K562 (cell line): ENCODE data around the gene HSD3B7. TPM values are rescaled to one million over a fixed set of nuclear protein-coding genes. Genes with fewer than 3 reads are reported as not detected.

Experiments used
- CBFA2T2 ChIP-seq: fragments of 450-650 bp; conservative IDR thresholded peaks from 2 replicates; pipeline ENCODE4 v1.6.1; 2017; ENCODE audit warnings: mild to moderate bottlenecking
- CBX8 ChIP-seq: fragments of 200-600 bp; sonication (generic); IDR thresholded peaks from 2 replicates; pipeline ENCODE4 v1.6.1; 2012; ENCODE audit warnings: borderline replicate concordance, mixed run types, low read depth, mild to moderate bottlenecking, moderate library complexity, mixed read lengths, low read length, control low read depth, inconsistent platforms; ENCODE audit not compliant: poor library complexity, severe bottlenecking; ENCODE audit errors: extremely low read depth
- DDX20 ChIP-seq: fragments of 450-650 bp; IDR thresholded peaks from 2 replicates; pipeline ENCODE4 v1.6.1; 2016; ENCODE audit warnings: missing genetic modification characterization, low read depth, mild to moderate bottlenecking, missing compliant biosample characterization, moderate library complexity
- EWSR1 ChIP-seq: fragments of 450-650 bp; IDR thresholded peaks from 2 replicates; pipeline ENCODE4 v1.6.1; 2018; ENCODE audit warnings: borderline replicate concordance, mild to moderate bottlenecking, low read depth, moderate library complexity; ENCODE audit not compliant: partially characterized antibody
- HDAC1 ChIP-seq, 2 experiments: fragments of 450-650 bp; IDR thresholded peaks; 2 replicates each; pipeline ENCODE4 v1.6.1; 2016 to 2017; ENCODE audit warnings: inconsistent platforms in 1 of 2, mild to moderate bottlenecking in 1 of 2, moderate library complexity in 1 of 2
- HNRNPLL ChIP-seq: fragments of 200-400 bp; formaldehyde crosslinking; IDR thresholded peaks from 2 replicates; pipeline ENCODE4 v1.6.1; 2017; ENCODE audit warnings: low read length, low read depth, mild to moderate bottlenecking; ENCODE audit not compliant: poor library complexity, severe bottlenecking
- LARP7 ChIP-seq: fragments of 450-650 bp; IDR thresholded peaks from 2 replicates; pipeline ENCODE4 v1.6.1; 2016
- NCOA1 ChIP-seq: fragments of 450-650 bp; IDR thresholded peaks from 2 replicates; pipeline ENCODE4 v1.6.1; 2016; ENCODE audit warnings: low read depth
- RAD21 ChIP-seq, 2 experiments: fragments of 250-450 bp in 1 of 2; fragments of 450-650 bp in 1 of 2; sonication (Bioruptor Pico) in 1 of 2; formaldehyde crosslinking in 1 of 2; IDR thresholded peaks in 1 of 2; conservative IDR thresholded peaks in 1 of 2; 2 replicates each; pipeline versions ENCODE4 v1.4.0 to v1.8.0; 2020 to 2022; ENCODE audit warnings: mild to moderate bottlenecking in 2 of 2, moderate library complexity in 1 of 2
- RFX1 ChIP-seq: fragments of 450-650 bp; IDR thresholded peaks from 2 replicates; pipeline ENCODE4 v1.6.1; 2016; ENCODE audit warnings: mild to moderate bottlenecking, moderate library complexity
- SIRT6 ChIP-seq: IDR thresholded peaks from one replicate; pipeline ENCODE4 v1.6.1; 2012; ENCODE audit warnings: low read depth, mild to moderate bottlenecking, control low read depth, inconsistent platforms, low read length, moderate library complexity
- XRCC3 ChIP-seq: fragments of 450-650 bp; IDR thresholded peaks from 2 replicates; pipeline ENCODE4 v1.6.1; 2017; ENCODE audit warnings: mild to moderate bottlenecking, moderate library complexity
- ZNF324 ChIP-seq: fragments of 250-450 bp; sonication (Bioruptor Pico); IDR thresholded peaks from 2 replicates; pipeline ENCODE4 v1.4.0; 2020; ENCODE audit warnings: mild to moderate bottlenecking
- ZNF699 ChIP-seq: fragments of 250-450 bp; sonication (Bioruptor Pico); IDR thresholded peaks from 2 replicates; pipeline ENCODE4 v1.8.0; 2021; ENCODE audit warnings: mild to moderate bottlenecking, moderate library complexity; ENCODE audit not compliant: insufficient replicate concordance
- polyA plus RNA-seq, 8 experiments: library from polyadenylated mRNA; depleted of rRNA in 4 of 8; stranded (reverse) in 5 of 8; unstranded in 3 of 8; fragments of >200 nt; fragmentation: Nextera tagmentation in 2 of 8; fragmentation: Illumina TruSeq in 1 of 8; extraction: Ambion mirVana in 2 of 8; extraction: Trizol in 1 of 8; gene quantifications; 2 replicates each; pipeline versions ENCODE4 v1.2.1 to v1.2.3, GENCODE V29; 2011 to 2014; ENCODE audit warnings: inconsistent platforms in 1 of 8, missing spikeins in 1 of 8
- total RNA-seq, 7 experiments: library from RNA; depleted of rRNA in 6 of 7; stranded (reverse); fragments of >200 nt in 6 of 7; fragmentation: Illumina TruSeq in 2 of 7; extraction: Trizol in 2 of 7; gene quantifications; 2 replicates each; pipeline versions ENCODE4 v1.2.1 to v1.2.3, GENCODE V29; 2011 to 2021; ENCODE audit warnings: low replicate concordance in 1 of 7
- TF ChIP-seq, protein P1 (sequence below), 2 experiments: fragments of 450-650 bp in 1 of 2; sonication (generic) in 1 of 2; formaldehyde crosslinking in 1 of 2; IDR thresholded peaks; 2 replicates each; pipeline versions ENCODE4 v1.7.1 to v1.9.0; 2016 to 2022; ENCODE audit warnings: inconsistent platforms in 1 of 2, mild to moderate bottlenecking in 1 of 2, missing genetic modification reagents in 1 of 2
- TF ChIP-seq, protein P2 (sequence below): fragments of 250-450 bp; sonication (Bioruptor Pico); IDR thresholded peaks from 2 replicates; pipeline ENCODE4 v1.5.0; 2021; ENCODE audit warnings: mild to moderate bottlenecking, borderline replicate concordance

The HSD3B7 gene
- total and polyA plus RNA-seq, 9 of the 15 experiments (the other 6 are each of a cell fraction or from before 2014, with no cell fraction given), result 5.4 to 49.1 (median 23.0) TPM

DNA sequence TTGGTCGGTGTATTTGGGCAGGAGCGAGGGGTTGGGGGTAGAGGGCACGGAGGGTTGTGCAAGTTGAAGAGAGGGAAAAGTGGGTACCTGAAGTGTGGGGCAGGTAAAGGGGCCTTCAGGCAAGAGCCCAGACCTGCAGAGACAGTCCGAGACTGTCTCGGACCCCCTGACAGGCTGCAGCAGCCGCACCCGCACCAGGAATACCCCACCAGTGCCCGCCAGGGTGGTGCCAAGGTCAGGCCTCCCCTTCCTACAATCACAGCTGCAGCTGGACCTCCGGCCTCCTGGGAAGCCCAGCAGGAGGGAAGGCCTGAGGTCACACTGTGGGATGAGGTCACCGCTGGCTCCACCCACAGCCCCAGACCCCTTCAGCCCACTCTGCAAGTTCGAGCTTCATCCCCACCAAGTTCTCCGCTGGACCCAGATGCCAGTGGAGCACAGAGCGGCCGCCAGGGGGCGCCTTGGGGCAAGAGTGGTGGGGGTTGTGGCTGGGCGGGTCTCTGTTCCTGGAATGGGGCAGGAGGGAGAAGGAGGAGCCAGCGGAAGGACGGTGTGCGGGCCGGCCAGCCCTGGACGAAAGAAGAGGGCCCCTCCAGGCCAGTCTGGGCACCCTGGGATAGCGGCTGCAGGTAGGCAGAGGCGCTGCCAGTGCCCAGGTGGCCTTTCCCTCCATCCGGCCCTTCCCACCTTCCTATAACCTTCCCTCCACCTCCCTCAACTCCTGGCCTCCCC, at the start of gene HSD3B7 (continued):
- TF ChIP-seq XRCC3 (no peak), ZNF324 (CRISPR knock-in tag) (no peak), EWSR1 (no peak), HNRNPLL (no peak), HDAC1 (IDR thresholded peaks at IDR 0.05) (no peak), RFX1 (no peak), CBFA2T2 (no peak), LARP7 (no peak), DDX20 (tag) (no peak), RAD21 (CRISPR knock-in tag; conservative IDR thresholded peaks at IDR 0.05 in 1 of 2, IDR thresholded peaks at IDR 0.05 in 1 of 2) (peak; percentile 91 to 92), CBX8 (no peak), SIRT6 (no peak), ZNF699 (CRISPR knock-in tag) (no peak), NCOA1 (0 out of 2 replicates have a peak, but pooled peaks have one; percentile 36)
- TF ChIP-seq, protein P1, sequence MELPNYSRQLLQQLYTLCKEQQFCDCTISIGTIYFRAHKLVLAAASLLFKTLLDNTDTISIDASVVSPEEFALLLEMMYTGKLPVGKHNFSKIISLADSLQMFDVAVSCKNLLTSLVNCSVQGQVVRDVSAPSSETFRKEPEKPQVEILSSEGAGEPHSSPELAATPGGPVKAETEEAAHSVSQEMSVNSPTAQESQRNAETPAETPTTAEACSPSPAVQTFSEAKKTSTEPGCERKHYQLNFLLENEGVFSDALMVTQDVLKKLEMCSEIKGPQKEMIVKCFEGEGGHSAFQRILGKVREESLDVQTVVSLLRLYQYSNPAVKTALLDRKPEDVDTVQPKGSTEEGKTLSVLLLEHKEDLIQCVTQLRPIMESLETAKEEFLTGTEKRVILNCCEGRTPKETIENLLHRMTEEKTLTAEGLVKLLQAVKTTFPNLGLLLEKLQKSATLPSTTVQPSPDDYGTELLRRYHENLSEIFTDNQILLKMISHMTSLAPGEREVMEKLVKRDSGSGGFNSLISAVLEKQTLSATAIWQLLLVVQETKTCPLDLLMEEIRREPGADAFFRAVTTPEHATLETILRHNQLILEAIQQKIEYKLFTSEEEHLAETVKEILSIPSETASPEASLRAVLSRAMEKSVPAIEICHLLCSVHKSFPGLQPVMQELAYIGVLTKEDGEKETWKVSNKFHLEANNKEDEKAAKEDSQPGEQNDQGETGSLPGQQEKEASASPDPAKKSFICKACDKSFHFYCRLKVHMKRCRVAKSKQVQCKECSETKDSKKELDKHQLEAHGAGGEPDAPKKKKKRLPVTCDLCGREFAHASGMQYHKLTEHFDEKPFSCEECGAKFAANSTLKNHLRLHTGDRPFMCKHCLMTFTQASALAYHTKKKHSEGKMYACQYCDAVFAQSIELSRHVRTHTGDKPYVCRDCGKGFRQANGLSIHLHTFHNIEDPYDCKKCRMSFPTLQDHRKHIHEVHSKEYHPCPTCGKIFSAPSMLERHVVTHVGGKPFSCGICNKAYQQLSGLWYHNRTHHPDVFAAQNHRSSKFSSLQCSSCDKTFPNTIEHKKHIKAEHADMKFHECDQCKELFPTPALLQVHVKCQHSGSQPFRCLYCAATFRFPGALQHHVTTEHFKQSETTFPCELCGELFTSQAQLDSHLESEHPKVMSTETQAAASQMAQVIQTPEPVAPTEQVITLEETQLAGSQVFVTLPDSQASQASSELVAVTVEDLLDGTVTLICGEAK (IDR thresholded peaks at IDR 0.05), result no peak
- TF ChIP-seq, protein P1 (CRISPR knock-in tag; IDR thresholded peaks at IDR 0.05), result 0 out of 2 replicates have a peak, but pooled peaks have one; percentile 14
- TF ChIP-seq, protein P2, sequence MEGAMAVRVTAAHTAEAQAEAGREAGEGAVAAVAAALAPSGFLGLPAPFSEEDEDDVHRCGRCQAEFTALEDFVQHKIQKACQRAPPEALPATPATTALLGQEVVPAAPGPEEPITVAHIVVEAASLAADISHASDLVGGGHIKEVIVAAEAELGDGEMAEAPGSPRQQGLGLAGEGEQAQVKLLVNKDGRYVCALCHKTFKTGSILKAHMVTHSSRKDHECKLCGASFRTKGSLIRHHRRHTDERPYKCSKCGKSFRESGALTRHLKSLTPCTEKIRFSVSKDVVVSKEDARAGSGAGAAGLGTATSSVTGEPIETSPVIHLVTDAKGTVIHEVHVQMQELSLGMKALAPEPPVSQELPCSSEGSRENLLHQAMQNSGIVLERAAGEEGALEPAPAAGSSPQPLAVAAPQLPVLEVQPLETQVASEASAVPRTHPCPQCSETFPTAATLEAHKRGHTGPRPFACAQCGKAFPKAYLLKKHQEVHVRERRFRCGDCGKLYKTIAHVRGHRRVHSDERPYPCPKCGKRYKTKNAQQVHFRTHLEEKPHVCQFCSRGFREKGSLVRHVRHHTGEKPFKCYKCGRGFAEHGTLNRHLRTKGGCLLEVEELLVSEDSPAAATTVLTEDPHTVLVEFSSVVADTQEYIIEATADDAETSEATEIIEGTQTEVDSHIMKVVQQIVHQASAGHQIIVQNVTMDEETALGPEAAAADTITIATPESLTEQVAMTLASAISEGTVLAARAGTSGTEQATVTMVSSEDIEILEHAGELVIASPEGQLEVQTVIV (CRISPR knock-in tag), result no peak
